Amniotic epithelial cell (primary cell): Measurements from ENCODE around the gene C15orf39.

Experiments used
- DNase-seq: peaks from one replicate; pipeline ENCODE4 v3.0.0-alpha.2; 2010; ENCODE audit warnings: low read depth

C15orf39 gene

DNA sequence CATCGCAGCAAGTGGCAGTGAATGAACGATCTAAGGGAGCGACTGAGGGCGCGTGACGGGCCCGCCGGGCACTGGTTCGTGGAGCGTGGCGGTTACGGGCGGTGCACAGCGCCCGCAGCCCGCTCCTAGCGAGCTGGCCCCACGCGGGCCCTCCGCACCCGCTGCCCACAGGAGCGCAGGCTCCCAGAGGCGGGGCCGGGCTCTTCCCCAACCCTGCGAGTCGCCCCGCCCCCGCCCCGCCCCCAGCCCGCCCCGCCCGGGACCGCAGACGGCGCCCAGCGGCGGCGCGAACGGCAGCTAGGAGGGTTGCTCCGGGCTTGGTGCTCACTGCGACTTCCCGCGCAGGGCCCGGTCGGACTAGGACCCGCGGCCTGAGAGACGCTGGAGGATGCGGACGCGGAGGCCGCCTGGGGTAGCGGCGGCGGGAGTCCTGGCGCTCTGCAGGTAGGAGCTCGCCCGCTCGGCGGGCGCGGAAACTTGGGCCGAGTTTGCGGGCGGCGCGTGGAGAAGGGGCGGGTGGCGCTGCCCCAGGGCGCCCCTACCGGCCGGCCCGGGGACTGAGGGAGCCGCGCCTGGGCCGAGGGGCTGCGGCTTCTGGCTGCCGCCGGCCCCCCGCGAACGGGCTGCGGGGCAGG lies at the start of gene C15orf39:
C15orf39 (plus strand) TSS at position 267 of the 635 bp plus-strand sequence. CDS start 4,167 bp downstream, outside the sequence.
- DNase-seq, result peak; percentile 64

DNA sequence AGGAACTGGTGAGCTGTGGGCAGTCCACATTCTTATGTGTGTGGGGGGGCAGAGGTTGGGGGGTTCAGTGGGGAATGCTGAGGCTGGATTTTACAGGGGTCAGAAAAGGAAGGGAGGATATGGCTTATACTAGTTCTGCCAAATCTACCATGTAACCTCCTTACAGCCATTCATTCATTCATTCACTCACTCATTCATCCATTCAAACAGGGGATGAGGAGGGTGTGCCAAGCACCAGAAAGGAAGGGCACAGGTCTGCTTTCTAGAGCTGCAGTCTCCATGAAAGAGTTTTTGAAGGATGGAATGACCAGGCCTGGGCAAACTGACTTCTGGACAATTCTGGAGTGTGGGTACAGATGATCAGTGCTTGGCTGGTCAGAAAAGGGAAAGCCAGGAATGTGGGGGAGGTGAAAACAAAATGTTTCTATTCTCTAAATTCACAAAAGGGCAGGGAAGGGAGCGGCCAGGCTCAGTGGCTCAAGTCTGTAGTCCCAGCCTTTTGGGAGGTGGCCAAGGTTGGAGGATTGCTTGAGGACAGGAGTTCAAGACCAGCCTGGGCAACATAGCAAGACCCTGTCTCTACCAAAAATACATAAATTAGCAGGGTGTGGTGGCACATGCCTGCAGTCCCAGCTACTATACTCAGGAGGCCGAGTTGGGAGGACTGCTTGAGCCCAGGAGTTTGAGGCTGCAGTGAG lies 49.2 kb upstream of the C15orf39 start:
- no peak for DNase-seq

DNA sequence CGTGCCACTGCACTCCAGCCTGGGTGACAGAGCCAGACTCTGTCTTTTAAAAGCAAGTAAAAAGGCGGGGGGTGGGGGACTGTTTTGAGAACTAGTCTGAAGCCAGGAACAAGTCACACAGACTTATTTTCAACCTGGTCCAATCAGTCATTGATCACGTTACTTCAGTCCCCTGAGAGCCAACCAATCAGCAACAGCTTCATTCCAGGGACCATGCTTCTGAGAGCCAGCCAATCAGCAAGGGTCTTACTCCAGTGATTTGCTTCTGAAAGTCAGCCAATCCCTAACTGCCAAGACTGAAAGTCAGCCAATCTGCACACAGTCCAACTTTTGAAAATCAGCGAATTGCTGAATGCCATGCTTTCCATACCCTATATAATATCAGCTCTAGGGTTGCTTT lies 48.6 kb upstream of the C15orf39 start:
- DNase-seq, result peak; percentile 63

DNA sequence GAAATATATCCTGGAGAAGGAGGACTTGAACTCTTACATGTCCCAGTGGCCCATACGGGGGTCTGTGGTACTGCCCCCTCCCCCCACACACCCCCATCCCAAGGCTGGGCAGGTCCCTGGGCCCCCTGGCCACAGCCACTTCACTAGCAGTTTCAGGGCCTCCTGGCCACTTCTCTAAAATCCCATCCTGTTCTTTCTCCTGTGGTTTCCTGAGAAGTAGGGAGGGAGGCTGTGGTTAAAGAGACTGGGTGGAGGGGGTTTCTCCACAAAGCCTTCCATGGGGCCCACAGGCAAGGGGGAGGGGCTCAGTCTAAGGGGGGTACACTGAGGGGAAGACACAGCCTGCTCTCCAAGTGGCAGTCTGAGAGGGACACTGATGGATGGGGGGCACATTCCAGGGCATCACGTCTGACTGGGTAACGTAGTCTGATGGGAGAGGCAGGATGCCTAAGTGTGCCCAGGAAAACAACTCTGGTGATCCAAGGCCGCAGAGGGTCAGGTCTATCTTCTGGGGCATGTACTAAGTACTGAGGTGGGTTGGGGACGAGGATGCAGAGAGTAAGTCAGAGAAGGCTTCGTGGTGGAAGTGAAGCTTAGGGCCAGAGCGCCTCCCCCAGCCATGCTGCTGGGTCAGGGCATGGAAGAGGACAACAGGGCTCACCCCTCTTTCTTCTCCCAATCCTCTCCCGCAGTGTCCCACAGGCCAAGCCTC lies 48.0 kb upstream of the C15orf39 start:
- peak; percentile 47 for DNase-seq

DNA sequence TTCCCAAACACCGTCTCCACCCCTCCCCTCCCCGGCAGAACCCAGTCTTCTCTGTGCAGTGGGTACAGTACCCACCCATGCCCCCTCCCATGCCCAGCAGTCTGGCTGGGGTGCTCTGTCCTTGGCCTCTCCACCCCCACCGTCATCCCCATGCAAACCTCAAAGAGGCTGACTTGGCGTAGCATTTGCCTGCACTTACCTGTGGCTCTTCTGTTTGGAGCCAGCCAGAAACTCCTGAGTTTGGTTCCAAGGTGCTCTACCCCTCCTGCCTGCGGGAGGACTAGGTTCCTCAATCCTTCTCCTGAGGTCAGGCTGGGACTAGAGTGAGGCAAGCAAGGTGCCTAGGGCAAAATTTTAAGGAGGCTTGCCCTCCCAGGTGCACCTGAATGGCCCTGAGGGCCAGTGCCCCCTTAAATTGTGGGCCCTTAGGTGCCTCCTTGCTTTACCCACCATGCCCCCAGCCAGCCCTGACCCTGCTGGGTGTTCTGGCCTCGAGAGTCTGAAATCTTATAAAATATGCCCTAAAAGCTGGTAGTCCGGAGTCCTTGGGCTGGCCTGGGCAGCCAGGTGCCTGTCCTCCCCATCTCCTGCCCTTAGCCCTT lies 47.1 kb upstream of the C15orf39 start:
- DNase-seq, result no peak

DNA sequence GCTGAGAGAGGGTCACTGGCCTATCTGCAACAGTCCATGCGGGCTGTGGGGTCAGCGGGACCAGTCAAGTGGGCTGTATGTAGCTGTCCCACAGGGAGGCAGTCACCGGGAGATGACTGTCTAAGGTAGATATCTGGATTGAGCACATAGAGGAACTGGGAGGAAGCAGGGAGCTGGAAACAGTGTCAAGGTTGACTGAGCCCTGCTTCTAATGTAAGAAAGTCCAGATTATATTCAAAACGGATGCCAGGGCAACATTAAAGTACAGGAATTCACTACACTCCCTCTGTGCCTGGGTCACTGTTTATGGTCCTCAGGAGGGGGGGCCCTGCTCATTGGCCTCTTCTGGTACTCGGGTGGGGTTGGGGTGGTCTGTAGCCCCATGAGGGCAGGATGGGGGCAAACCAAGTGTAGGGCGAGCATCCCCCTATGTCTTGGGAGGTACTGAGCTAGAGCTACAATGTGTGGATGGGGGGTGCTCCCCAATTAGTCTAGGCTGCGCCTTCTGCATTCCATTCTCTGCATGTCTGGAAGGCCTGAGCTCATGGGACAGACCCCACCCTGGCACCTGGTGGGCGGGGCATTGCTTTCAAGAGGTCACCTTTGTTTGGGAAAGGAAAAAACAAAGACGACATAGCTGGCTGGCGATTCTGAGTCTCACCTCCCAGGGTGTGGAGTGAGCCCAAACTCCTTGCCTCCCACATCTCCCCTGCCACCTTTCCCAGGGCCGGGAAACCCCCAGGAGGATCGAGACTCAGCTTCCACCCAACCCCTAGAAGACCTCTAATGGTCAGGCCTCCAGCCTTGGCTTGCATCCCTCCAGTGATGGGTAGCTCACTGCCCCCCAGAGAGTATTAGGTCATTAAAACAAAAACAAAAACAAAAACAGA lies 45.1 kb upstream of the C15orf39 start:
- DNase-seq, result no peak

DNA sequence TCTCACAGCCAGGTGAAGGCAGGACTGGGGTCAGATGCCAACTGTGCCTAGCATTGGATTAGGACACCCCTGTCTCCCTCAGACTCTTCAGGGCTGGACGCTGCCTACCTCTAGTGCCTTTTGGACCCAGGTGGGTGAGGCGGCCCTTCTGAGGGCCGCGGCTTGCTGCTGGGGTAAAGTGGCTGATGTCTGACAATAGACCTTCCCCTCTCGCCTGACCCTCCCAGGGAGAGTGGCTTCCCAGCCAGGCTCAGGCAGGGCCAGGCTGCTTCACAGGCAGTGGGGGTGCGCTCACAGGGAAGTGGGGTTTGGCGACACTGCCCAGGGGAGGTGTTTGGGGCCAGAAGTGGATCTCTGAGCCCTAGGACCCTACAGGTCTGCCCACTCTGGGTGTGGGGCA lies 43.3 kb upstream of the C15orf39 start:
- no peak for DNase-seq

DNA sequence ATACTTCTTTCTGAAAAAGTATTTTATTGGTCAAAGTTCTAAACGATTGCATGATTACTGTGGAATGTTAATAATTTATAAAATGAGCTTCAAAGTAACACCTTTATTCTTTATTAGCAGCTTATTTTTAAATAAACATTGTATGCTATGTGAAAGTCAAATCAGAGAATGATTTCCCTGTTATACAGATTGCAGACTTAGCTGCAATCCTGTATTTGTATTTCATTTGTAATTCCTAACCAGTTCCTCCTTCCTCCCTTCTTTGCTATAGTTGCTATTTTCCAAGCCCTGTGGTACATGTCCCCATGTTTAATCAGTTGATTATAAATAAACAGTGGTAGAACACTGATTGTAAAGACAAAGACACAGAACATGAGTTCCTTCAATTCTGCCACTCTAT lies 42.4 kb upstream of the C15orf39 start:
- no peak for DNase-seq

DNA sequence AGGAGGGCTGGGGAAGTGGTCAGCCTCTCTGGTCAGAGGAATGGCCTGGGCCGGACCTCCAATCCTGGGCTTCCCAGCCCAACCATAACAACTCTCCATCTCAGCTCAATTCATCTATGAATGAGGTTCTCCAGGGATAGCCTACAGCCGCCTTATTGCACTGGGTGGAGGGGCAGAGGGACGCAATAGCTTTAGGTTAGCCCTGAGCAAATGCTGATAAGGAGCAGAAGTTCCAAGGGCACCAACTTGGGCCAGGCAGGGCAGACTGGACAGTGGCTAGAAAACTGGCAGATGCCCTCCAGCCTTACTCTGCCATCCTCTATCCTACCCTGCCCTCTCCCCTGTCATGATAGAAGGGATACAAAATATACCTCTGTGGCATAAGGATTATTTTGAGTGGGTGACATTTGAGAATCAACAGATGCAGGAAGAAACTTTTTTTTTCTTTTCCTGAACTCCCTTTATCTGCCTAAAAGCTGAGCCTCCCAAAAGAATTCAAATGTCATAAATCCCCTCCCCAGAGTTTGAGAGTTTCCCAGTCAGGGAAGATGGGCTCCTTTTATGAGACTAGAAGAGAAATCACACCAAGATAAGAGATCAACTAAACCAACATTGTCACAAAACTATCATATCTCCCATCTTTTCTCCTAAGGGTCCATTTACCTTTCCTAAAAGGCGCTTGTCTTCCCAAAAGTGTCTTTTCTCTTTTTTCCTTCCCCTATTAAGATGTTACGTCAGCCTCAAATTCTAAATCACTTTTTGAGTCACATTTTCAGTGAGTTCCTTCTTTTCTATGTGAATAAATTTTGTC lies 40.4 kb upstream of the C15orf39 start:
- no peak for DNase-seq

DNA sequence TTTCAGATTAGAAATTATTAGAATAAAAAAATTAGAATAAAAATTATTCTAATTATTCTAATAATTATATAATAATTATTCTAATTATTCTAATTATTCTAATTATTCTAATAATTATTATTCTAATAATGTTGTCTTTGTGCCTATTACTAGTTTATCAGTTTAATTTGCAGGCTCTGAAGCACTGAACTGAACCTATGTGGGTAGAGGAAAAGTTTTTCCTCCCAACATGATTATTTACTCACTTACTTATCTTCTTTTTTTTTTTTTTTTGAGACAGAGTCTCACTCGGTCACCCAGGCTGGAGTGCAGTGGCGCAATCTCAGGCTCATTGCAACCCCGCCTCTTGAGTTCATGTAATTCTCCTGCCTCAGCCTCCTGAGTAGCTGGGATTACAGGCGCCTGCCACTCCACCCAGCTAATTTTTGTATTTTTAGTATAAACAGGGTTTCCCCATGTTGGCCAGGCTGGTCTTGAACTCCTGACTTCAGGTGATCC lies 39.7 kb upstream of the C15orf39 start:
- peak; percentile 78 for DNase-seq

DNA sequence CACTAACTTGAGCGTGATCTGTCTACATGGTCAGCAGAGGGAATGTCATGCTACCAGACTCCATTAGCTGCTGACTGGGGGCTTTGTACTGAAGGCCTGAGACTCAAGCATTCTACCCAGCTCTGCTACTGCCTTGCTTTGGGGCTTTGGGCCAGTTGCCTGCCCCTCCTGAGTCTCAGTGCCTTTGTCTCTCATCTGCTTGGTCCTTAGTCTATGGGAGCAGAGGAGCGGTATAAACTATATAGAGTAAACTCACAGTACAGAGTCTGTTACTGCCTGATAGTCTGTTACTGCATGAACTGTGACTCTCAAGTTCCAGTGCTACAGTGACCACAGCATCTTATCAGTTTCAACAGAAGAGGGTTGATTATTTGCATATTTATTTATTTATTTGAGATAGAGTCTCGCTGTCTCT lies 38.5 kb upstream of the C15orf39 start:
- no peak for DNase-seq

DNA sequence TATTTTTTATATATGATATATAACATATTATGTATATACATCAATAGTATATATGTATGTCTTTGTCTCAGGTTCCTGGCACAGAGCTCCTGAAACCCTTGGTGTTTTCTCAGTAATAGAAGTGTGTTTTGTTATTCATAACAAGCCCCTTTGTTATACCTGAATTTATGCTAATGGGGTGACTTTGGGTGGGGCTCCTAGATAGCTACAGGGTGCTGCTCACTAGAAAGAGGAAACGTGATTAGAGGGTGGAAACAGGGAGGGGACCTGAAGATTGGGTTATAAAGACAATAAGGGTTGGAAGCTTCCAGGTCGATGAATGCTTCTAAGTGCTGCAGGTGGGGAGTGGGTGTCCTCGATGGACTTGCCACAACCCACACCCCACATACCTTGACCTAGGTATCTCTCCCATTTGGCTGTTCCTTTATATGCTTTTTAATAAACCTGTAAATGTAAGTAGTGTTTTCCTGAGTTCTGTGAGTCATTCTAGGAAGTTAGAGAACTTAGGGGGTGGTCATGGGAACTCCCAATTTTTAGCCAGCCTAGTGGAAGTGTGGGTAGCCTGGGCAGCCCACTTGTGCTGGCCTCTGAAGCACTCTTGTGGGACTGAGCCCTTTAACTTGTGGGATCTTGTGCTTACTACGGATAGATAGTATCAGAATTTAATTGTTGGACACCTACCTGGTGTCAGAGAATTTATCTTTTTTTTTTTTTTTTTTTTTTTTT lies 36.9 kb upstream of the C15orf39 start:
- no peak for DNase-seq

DNA sequence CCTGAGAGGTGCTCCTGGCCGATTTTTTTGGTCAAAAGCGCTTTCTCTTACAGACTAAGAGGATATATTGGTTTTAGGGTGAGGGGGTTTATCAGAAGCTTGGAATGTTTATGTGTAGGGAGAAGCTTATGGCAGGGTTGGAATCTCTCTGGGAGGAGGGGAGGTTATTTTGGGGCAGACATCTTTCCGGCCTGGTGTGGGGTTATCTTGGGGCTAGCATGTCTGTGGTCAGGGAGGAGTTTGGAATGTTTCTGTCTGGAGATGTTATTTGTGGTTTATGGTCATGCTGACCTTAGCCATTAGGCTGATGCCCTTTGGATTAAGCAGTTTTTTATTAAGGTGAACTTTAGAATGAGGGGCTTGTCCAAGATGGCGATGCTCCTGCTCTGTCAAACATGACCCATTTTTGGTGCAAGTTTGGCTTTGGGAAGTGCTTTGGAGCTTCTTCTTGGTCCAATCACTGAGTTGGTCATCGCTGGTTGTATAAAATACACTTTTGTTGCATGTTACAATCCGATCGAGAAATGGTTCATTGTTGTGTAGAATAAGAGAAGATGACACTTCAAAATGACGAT lies 35.1 kb upstream of the C15orf39 start:
- DNase-seq, result peak; percentile 77

DNA sequence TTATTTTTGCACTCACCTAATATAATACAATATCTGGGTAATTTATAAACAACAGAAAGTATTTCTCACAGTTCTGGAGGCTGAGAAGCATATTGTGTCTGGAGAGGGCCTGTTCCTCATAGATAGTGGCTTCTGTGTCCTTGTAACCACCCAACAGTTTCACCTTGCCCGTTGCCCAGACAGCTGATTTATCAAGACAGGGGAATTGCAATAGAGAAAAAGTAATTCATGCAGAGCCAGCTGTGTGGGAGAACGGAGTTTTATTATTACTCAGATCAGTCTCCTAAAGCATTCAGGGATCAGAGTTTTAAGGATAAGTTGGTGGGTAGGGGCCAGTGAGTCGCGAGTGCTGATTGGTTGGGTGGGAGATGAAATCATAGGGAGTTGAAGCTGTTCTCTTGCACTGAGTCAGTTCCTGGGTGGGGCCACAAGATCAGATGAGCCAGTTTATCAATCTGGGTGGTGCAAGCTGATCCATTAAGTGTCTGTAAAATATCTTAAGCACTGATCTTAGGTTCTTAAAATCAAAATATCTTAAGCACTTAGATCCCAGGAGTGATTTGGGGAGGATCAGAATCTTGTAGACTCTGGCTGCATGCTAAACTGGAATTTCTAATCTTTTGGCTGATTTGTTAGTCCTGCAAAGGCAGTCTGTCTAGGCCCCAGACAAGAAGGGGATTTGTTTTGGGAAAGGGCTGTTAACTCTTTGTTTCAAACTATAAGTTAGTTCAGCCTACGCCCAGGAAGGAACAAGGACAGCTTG lies 33.9 kb upstream of the C15orf39 start:
- DNase-seq, result peak; percentile 91

DNA sequence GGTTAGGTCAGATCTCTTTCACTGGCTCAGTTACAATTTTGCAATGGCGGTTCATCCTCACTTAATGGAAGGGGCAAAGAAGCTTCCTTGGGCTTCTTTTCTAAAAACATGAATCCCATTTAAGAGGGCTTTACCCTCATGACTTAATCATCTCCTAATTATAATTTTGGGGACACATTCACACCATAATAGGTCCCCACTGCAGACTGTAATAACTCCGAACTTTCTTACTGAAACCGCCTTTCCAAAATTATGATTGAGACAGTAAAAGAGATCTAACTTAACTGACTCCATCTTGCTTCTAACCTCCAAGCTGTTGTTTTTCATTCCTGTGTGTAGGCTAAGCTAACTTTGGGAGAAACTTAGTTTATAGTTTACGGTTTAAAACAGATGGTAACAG lies 33.3 kb upstream of the C15orf39 start:
- DNase-seq, result no peak

DNA sequence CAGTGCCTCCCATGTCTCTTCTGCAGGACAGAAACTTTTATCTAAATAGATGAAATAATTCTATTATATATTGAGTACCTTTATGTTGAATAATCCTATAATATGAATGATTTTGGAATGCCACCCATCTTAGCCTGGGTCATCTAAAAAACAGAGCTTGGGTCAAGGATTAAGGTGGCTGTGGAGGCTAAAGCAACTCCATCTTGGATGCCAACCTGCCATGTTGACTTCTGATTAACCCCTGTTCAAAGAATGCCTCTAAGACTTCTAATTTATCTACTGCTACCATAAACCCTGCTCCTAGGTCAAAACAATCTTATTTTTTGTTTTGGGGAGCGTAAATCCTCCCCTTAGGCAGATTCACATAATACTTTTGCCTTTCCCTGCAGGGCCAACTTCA lies 31.5 kb upstream of the C15orf39 start:
- no peak for DNase-seq

DNA sequence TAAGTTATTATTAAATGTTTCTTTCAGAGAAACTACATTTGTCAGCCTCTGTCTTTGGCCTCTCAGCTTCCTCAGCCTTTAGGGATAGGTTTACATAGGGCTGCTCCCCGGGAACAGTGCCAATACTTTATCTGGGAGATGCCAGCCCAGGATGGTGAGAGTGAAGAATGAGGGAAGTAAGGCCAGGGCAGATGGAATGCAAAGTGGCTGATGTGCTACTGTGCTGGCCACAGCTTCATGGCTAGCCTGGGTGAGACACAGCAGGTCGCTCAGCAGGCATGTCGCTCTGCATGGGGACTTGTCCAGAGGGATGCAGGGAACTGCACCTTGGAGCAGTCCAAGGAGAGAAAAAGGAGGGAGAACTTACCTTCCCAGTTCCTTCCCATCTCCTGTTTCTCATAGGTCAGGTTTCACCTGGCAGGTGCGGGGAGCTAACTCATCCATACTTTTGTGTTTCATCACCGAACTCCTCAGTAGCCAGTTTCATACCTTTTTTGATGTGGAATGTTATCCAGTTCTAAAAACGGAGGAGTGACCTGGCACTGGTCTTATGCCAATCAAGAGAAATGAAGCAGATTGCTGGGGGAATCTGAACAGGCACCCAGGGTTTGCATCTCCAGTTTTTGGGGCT lies 30.9 kb upstream of the C15orf39 start:
- peak; percentile 57 for DNase-seq

DNA sequence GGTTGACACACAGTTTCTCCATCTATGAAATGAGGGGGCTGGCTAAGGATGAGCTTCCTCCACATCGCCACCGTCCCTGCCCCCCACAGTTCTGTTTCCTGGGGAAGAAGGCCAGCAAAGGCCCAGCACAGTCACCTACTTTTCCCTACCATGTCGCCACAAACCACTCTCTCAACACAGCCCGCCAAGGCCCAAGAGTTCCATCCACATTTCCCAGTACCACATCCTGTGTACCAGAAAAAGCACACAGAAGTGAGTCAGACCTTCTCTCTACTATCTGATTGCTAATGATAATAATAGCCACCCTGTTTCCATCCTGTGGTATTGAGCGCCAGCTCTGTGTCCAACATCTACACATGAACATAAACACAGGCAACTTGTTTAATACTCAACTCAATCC lies 30.3 kb upstream of the C15orf39 start:
- peak; percentile 89 for DNase-seq
